IMR-90 (cell line): ENCODE measurements around the gene D2HGDH. TPM values are rescaled to one million over a fixed set of nuclear protein-coding genes. Genes with fewer than 3 reads are reported as not detected.

Experiments
- ATAC-seq: fragments of 200-7000 bp; cut with Tn5 transposase; 2 replicates; pipeline ENCODE4 v1.9.1; 2020; ENCODE audit warnings: low read depth, mild to moderate bottlenecking, moderate library complexity
- BruUV-seq: library from RNA; stranded (reverse); fragments of 400-500 nt; replicated peaks from 2 replicates; lab custom pipeline; 2021; lab: Mats Ljungman, UMichigan
- CTCF ChIA-PET: fragments of 300-600 bp; formaldehyde crosslinking; extraction: SDS; loops from one replicate; lab custom pipeline; 2021; ENCODE audit warnings: antibody characterized with exemption; lab: Yijun Ruan, JAX
- POLR2A ChIA-PET: fragments of 300-600 bp; sonication (Branson Sonifier 250); formaldehyde crosslinking; loops from one replicate; lab custom pipeline; 2022; ENCODE audit warnings: antibody characterized with exemption; ENCODE audit not compliant: unreplicated experiment; lab: Charles Lee
- DNase-seq: peaks from one replicate; pipeline ENCODE4 v3.0.0; 2013
- H2AFZ ChIP-seq: replicated peaks from 2 replicates; pipeline ENCODE3; 2013; ENCODE audit warnings: low read length, mild to moderate bottlenecking; ENCODE audit not compliant: poor library complexity
- H2AK5ac ChIP-seq: 2 replicates; pipeline ENCODE4 v1.6.1; 2013; ENCODE audit warnings: low read depth, low read length, inconsistent platforms
- H2AK9ac ChIP-seq: replicated peaks from 2 replicates; pipeline ENCODE3; 2013; ENCODE audit warnings: mild to moderate bottlenecking, low read depth, low read length, moderate library complexity; ENCODE audit not compliant: poor library complexity
- H2BK120ac ChIP-seq: 2 replicates; pipeline ENCODE4 v1.6.1; 2013; ENCODE audit warnings: low read depth, low read length, inconsistent platforms
- H2BK15ac ChIP-seq: 3 replicates; pipeline ENCODE4 v1.6.1; 2013; ENCODE audit warnings: low read depth, low read length, inconsistent platforms
- H2BK20ac ChIP-seq: 2 replicates; pipeline ENCODE4 v1.6.1; 2013; ENCODE audit warnings: low read depth, mild to moderate bottlenecking, inconsistent platforms, low read length, moderate library complexity
- H2BK5ac ChIP-seq: 2 replicates; pipeline ENCODE4 v1.6.1; 2013; ENCODE audit warnings: mild to moderate bottlenecking, low read depth, low read length, inconsistent platforms; ENCODE audit not compliant: poor library complexity, severe bottlenecking
- H3K14ac ChIP-seq: replicated peaks from 2 replicates; pipeline ENCODE4 v1.6.1; 2013; ENCODE audit warnings: low read depth, low read length, inconsistent platforms
- H3K18ac ChIP-seq: 2 replicates; pipeline ENCODE4 v1.6.1; 2013; ENCODE audit warnings: low read depth, low read length, control low read depth
- H3K23ac ChIP-seq: 2 replicates; pipeline ENCODE4 v1.6.1; 2013; ENCODE audit warnings: low read depth, low read length, inconsistent platforms
- H3K27ac ChIP-seq: 2 replicates; pipeline ENCODE4 v1.5.1; 2013; ENCODE audit warnings: mild to moderate bottlenecking, control low read depth, low read length; ENCODE audit not compliant: insufficient read depth
- H3K27me3 ChIP-seq: 2 replicates; pipeline ENCODE4 v1.6.1; 2013; ENCODE audit warnings: low read length; ENCODE audit not compliant: control insufficient read depth, insufficient read depth
- H3K36me3 ChIP-seq: 2 replicates; pipeline ENCODE4 v1.6.1; 2013; ENCODE audit warnings: low read length, mixed read lengths; ENCODE audit not compliant: control insufficient read depth, insufficient read depth
- H3K4ac ChIP-seq: 2 replicates; pipeline ENCODE4 v1.6.1; 2013; ENCODE audit warnings: low read depth, low read length, inconsistent platforms
- H3K4me1 ChIP-seq: 2 replicates; pipeline ENCODE4 v1.6.1; 2013; ENCODE audit warnings: low read length, mixed read lengths; ENCODE audit not compliant: control insufficient read depth, insufficient read depth
- H3K4me2 ChIP-seq: 2 replicates; pipeline ENCODE4 v1.6.1; 2013; ENCODE audit warnings: low read depth, mild to moderate bottlenecking, control low read depth, low read length, moderate library complexity
- H3K4me3 ChIP-seq: 2 replicates; pipeline ENCODE4 v1.5.1; 2013; ENCODE audit warnings: low read depth, mild to moderate bottlenecking, control low read depth, low read length, moderate library complexity; ENCODE audit not compliant: insufficient read depth
- H3K56ac ChIP-seq: 2 replicates; pipeline ENCODE4 v1.6.1; 2013; ENCODE audit warnings: low read length, inconsistent platforms; ENCODE audit not compliant: insufficient read depth; ENCODE audit errors: extremely low read depth
- H3K79me1 ChIP-seq, 2 experiments: 2 replicates each; pipeline ENCODE4 v1.6.1; 2013; ENCODE audit warnings: low read length in 2 of 2, inconsistent platforms in 1 of 2, low read depth in 1 of 2
- H3K9ac ChIP-seq: 2 replicates; pipeline ENCODE4 v1.6.1; 2013; ENCODE audit warnings: low read depth, low read length, control low read depth
- H3K9me1 ChIP-seq: 2 replicates; pipeline ENCODE4 v1.6.1; 2013; ENCODE audit warnings: low read length, inconsistent platforms; ENCODE audit not compliant: insufficient read depth
- H3K9me3 ChIP-seq: 2 replicates; pipeline ENCODE4 v1.6.1; 2013; ENCODE audit warnings: low read length; ENCODE audit not compliant: control insufficient read depth, insufficient read depth
- H4K20me1 ChIP-seq: 2 replicates; pipeline ENCODE4 v1.6.1; 2013; ENCODE audit warnings: low read length, inconsistent platforms; ENCODE audit not compliant: insufficient read depth
- H4K5ac ChIP-seq: 2 replicates; pipeline ENCODE4 v1.6.1; 2013; ENCODE audit warnings: mild to moderate bottlenecking, low read depth, low read length, control low read depth
- H4K8ac ChIP-seq, 2 experiments: 2 replicates each; pipeline ENCODE4 v1.6.1; 2013; ENCODE audit warnings: low read depth in 2 of 2, low read length in 2 of 2, control low read depth in 1 of 2, inconsistent platforms in 1 of 2
- H4K91ac ChIP-seq: 2 replicates; pipeline ENCODE4 v1.6.1; 2013; ENCODE audit warnings: low read depth, low read length, inconsistent platforms; ENCODE audit not compliant: insufficient read depth
- CEBPB ChIP-seq: IDR thresholded peaks from 2 replicates; pipeline ENCODE4 v1.6.1; 2012; ENCODE audit warnings: low read depth, low read length, improper control_type of control experiment
- CHD1 ChIP-seq: IDR thresholded peaks from 2 replicates; pipeline ENCODE4 v1.6.1; 2012; ENCODE audit warnings: low read depth, low read length, improper control_type of control experiment
- WGBS, 2 experiments: methylation state at CpG; one replicate each; pipeline versions ENCODE4 v1.1.5 to v1.1.7; 2013; ENCODE audit warnings: missing lambda C conversion rate in 2 of 2; ENCODE audit not compliant: insufficient read length in 1 of 2; ENCODE audit errors: extremely low coverage in 2 of 2; 5-methylcytosine and 5-hydroxymethylcytosine counted together
- dilution Hi-C: fragments of 300-500 bp; cut with HindIII; formaldehyde crosslinking; loops from one replicate; pipeline ENCODE4 v1.14.3; 2018; ENCODE audit warnings: low sequenced_read_pairs; ENCODE audit not compliant: unreplicated experiment
- in situ Hi-C: fragments of 300-500 bp; cut with MboI; formaldehyde crosslinking; loops from 3 replicates; pipeline ENCODE4 v1.14.3; 2019; ENCODE audit warnings: low sequenced_read_pairs, inconsistent platforms, mixed read lengths
- intact Hi-C: fragments of 100-400 bp; cut with micrococcal nuclease; formaldehyde crosslinking; loops from 2 replicates; pipeline ENCODE4 v1.10.0; 2022
- polyA plus RNA-seq, 3 experiments: library from polyadenylated mRNA; depleted of rRNA; stranded (reverse); fragments of >200 nt; gene quantifications; 2 replicates each; pipeline ENCODE4 v1.2.3, GENCODE V29; 2012; ENCODE audit warnings: low replicate concordance in 1 of 3
- total RNA-seq: library from RNA; depleted of rRNA; stranded (reverse); fragments of >200 nt; gene quantifications from 2 replicates; pipeline ENCODE4 v1.2.3, GENCODE V29; 2012

Gene D2HGDH
- total and polyA plus RNA-seq, 2 of the 4 experiments (the other 2 are of a cell fraction): 6.3 to 22.1 TPM

GRCh38 chr2:241724975-241725870 lies 9.2 kb upstream of the D2HGDH start:
- Histone ChIP-seq H3K27me3 (no peaks in the 10 kb centered on the region), H2BK120ac (no peak overlapping the region), H3K4ac (no peak overlapping the region), H3K4me2 (no peak overlapping the region), H3K4me1 (no peaks in the 10 kb centered on the region), H3K9me1 (no peaks in the 10 kb centered on the region), H3K27ac (no peak overlapping the region), H3K4me3 (no peak overlapping the region), H3K79me1 (no peaks in the 10 kb centered on the region; a peak in 1 of 4 replicates), H3K56ac (no peak overlapping the region), H4K8ac (no peak overlapping the region), H3K18ac (no peak overlapping the region), H2BK5ac (no peak overlapping the region), H2BK20ac (no peak overlapping the region), H4K5ac (no peak overlapping the region), H3K9me3 (peaks cover 7% of the 10 kb centered on the region; the same call in 1 of the 2 replicates), H2BK15ac (no peak overlapping the region), H4K20me1 (no peaks in the 10 kb centered on the region; the same call in 1 of the 2 replicates), H3K9ac (no peak overlapping the region), H4K91ac (no peak overlapping the region), H2AFZ (no peak overlapping the region), H3K36me3 (peaks cover 33% of the 10 kb centered on the region), H2AK9ac (peak overlapping the region; percentile 50), H2AK5ac (no peak overlapping the region), H3K23ac (no peak overlapping the region), H3K14ac (no peak overlapping the region)
- CTCF ChIA-PET: no interaction called here
- POLR2A ChIA-PET: no interaction called here
- in situ Hi-C loops: no loop called here
- TF ChIP-seq CEBPB (peak; percentile 54; the same call in 1 of the 2 replicates), CHD1 (no peak)
- intact Hi-C loops: no loop called here
- ATAC-seq (no peak), DNase-seq (no peak)
- 98% methylated on average over 33 of the region's 76 CpGs; no CpG with 5 or more reads in 1 of the 2 experiments for WGBS, 2 experiments
- dilution Hi-C loops: no loop called here
- no TSS peak for BruUV-seq
